Measurements from ENCODE around the gene RAI2. TPM values are rescaled to one million over a fixed set of nuclear protein-coding genes. Genes with fewer than 3 reads are reported as not detected.

The RAI2 gene
- polyA plus RNA-seq, 4 donors: 6.5 to 11.2 (median 9.0) TPM; not detected in 1

DNA sequence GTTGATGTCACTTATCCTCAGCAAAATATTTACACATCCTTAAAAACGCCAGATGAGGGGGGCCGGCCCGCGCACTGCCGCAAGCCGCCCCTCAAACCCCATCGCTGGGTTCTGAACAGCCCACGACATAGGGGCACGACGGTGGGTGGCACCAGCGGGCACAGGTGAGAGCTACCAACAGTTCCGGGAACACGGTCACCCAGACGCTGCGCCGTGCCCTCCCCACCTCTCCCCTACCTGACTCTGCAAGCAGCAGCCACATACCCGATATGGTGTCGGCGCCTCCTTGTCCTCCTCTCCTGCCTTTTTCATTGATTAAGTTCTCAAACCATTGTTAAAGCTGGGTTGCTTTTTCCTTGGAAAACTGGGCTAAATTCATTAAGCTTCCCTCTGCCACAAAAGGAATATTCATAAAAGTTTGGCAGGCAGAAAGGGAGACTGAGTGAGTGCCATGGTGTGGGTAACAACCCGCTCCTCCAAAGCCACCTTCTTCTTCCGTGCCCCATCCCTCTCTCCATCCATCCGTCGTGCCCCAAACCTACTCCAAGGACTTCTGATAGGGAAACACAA, 1.4 kb downstream of the RAI2 start:
- DNase-seq (peak in 1 of 2 donors; percentile 18), FAIRE-seq (no peak)
- WGBS, 3 donors: 1 to 46% (median 13%) methylated on average over 22 to 23 of the region's 23 CpGs
- Histone ChIP-seq H3K9me3 (ENCODE audit: control insufficient read depth in 2 of 2, insufficient read depth in 1 of 2, low read depth in 1 of 2, low read length in 1 of 2) (no peaks in the 10 kb centered on the region), H3K27me3 (ENCODE audit: control insufficient read depth in 3 of 3, insufficient read depth in 3 of 3, low read length in 3 of 3) (peaks cover 0 to 18% (median 7%) of the 10 kb centered on the region in 3 donors), H3K27ac (ENCODE audit: low read depth in 1 of 3, low read length in 2 of 3) (peak overlapping the region in 1 of 3 donors; percentile 74), H3K4me1 (ENCODE audit: control insufficient read depth in 3 of 3, insufficient read depth in 2 of 3, low read depth in 1 of 3, low read length in 2 of 3) (no peaks in the 10 kb centered on the region), H3K36me3 (ENCODE audit: control insufficient read depth in 3 of 3, insufficient read depth in 2 of 3, low read depth in 1 of 3, low read length in 3 of 3) (no peaks in the 10 kb centered on the region), H3K4me3 (ENCODE audit: low read depth in 1 of 3, low read length in 3 of 3) (peak overlapping the region; percentile 7 to 43 (median 40))

DNA sequence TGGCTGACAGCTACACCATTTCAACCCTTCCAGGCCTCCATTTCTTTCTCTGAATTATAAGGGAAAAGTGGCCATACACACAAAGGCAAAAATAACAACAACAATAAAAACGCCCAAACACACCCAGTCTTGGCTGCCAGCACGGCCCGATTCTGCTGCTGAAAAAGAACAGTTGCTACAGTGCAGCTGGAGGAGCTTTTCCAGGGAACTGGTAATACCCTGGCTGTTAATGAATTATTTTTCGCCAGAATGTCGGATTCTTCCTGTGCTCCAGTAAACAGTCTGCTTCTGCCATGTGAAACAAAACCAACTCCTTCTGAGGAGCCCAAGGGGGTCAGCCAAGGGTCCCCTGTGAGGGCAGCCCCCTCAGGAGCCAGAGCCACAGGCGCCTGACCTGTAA, 6.6 kb downstream of the RAI2 start:
- H3K9me3 ChIP-seq (ENCODE audit: control insufficient read depth in 2 of 2, insufficient read depth in 1 of 2, low read depth in 1 of 2, low read length in 1 of 2): no peaks in the 10 kb centered on the region
- FAIRE-seq (no peak), DNase-seq (no peak)
- no peak overlapping the region for H3K27ac ChIP-seq (ENCODE audit: low read depth in 1 of 3, low read length in 2 of 3)
- WGBS, 3 donors: 37 to 46% (median 41%) methylated on average over 6 of the region's 6 CpGs
- no peak overlapping the region for H3K4me3 ChIP-seq (ENCODE audit: low read depth in 1 of 3, low read length in 3 of 3)
- H3K4me1 ChIP-seq (ENCODE audit: control insufficient read depth in 3 of 3, insufficient read depth in 2 of 3, low read depth in 1 of 3, low read length in 2 of 3): no peaks in the 10 kb centered on the region
- H3K36me3 ChIP-seq (ENCODE audit: control insufficient read depth in 3 of 3, insufficient read depth in 2 of 3, low read depth in 1 of 3, low read length in 3 of 3): no peaks in the 10 kb centered on the region
- peaks cover 0 to 11% (median 1%) of the 10 kb centered on the region in 3 donors for H3K27me3 ChIP-seq (ENCODE audit: control insufficient read depth in 3 of 3, insufficient read depth in 3 of 3, low read length in 3 of 3)

DNA sequence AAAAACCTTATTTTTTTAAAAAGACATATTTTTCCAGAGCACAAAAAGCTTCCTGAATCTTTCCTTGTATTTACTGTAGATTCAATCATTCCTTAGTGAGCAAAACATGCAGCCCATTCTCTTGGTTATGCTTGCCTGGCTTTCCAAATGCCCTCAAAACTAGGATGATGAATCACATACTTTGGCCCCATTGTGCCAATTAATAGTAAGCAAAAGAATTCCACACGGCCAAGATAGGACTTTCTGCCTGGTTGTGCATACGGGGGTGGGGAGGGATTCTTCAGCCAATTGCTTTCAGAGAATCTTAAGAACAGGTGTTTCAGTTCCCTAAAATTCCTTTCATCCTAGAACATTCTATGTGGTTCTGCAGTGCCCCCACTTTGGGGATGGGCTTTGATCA, 7.0 kb downstream of the RAI2 start:
- Histone ChIP-seq H3K36me3 (ENCODE audit: control insufficient read depth in 3 of 3, insufficient read depth in 2 of 3, low read depth in 1 of 3, low read length in 3 of 3) (no peaks in the 10 kb centered on the region), H3K4me3 (ENCODE audit: low read depth in 1 of 3, low read length in 3 of 3) (no peak overlapping the region), H3K4me1 (ENCODE audit: control insufficient read depth in 3 of 3, insufficient read depth in 2 of 3, low read depth in 1 of 3, low read length in 2 of 3) (no peaks in the 10 kb centered on the region), H3K27me3 (ENCODE audit: control insufficient read depth in 3 of 3, insufficient read depth in 3 of 3, low read length in 3 of 3) (peaks cover 0 to 6% (median 0%) of the 10 kb centered on the region in 3 donors), H3K9me3 (ENCODE audit: control insufficient read depth in 2 of 2, insufficient read depth in 1 of 2, low read depth in 1 of 2, low read length in 1 of 2) (no peaks in the 10 kb centered on the region), H3K27ac (ENCODE audit: low read depth in 1 of 3, low read length in 2 of 3) (no peak overlapping the region)
- FAIRE-seq: no peak
- 14 to 38% (median 35%) methylated on average over 2 of the region's 2 CpGs for WGBS, 3 donors
- DNase-seq: no peak

DNA sequence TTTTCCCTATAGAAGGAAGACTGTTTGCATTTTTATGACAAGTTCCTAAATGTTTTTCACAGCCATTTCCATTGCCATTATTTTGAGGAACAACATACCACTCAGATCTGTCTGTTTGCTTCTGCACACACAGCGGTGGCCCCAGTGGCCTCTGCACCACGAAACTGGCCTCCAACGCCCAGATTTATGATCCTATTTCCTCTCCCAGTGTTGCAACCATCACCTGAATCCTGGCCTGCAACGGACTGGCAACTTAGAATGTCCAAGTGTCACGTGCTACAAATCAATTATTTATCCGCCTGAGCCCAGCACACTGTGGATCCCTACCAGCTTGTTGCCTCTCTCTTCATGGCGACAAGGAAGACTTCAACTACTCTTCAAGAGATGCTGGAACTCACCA, 9.2 kb downstream of the RAI2 start:
- H3K27me3 ChIP-seq (ENCODE audit: control insufficient read depth in 3 of 3, insufficient read depth in 3 of 3, low read length in 3 of 3): no peaks in the 10 kb centered on the region
- no peaks in the 10 kb centered on the region for H3K9me3 ChIP-seq (ENCODE audit: control insufficient read depth in 2 of 2, insufficient read depth in 1 of 2, low read depth in 1 of 2, low read length in 1 of 2)
- WGBS, 3 donors: 25 to 37% (median 37%) methylated on average over 7 of the region's 7 CpGs
- H3K36me3 ChIP-seq (ENCODE audit: control insufficient read depth in 3 of 3, insufficient read depth in 2 of 3, low read depth in 1 of 3, low read length in 3 of 3): no peaks in the 10 kb centered on the region
- DNase-seq (peak; percentile 20 to 32), FAIRE-seq (no peak)
- no peaks in the 10 kb centered on the region for H3K4me1 ChIP-seq (ENCODE audit: control insufficient read depth in 3 of 3, insufficient read depth in 2 of 3, low read depth in 1 of 3, low read length in 2 of 3)
- H3K4me3 ChIP-seq (ENCODE audit: low read depth in 1 of 3, low read length in 3 of 3): no peak overlapping the region
- no peak overlapping the region for H3K27ac ChIP-seq (ENCODE audit: low read depth in 1 of 3, low read length in 2 of 3)

DNA sequence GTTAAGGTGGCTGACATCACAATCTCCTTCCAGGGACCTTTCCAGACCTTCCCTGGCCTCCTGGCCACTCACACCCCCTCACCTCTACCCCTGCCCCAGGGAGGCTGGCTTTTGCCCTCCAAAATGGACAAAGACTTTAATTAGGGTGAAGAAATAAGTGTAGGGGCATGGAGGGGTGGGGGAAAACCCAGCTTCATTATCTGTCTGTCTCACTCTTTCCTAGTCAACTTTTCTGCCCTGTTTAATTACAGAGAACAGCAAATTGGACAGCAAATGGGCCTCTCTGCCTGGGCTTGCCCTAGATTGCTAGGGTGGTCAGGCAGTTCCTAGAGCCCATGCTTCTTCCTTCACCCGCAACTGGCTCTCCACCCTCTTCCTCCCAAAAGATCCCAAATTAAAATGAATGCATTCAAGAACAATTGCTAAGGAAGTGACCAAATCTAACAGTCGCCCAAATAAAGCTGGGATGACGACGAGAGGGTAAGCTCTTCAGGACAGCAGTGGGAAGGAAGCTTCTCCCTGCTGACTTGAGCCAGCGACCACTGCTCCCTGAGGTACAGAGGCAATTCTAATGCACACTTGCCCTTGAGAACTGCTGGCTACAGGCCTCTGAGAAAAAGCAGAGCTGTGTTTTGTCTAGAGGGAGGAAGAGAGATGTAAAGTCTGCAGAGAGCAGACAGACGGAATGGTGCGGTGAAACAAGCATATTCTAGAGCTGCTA, 12.4 kb downstream of the RAI2 start:
- Histone ChIP-seq H3K36me3 (ENCODE audit: control insufficient read depth in 3 of 3, insufficient read depth in 2 of 3, low read depth in 1 of 3, low read length in 3 of 3) (no peaks in the 10 kb centered on the region), H3K27ac (ENCODE audit: low read depth in 1 of 3, low read length in 2 of 3) (no peak overlapping the region), H3K4me3 (ENCODE audit: low read depth in 1 of 3, low read length in 3 of 3) (no peak overlapping the region), H3K9me3 (ENCODE audit: control insufficient read depth in 2 of 2, insufficient read depth in 1 of 2, low read depth in 1 of 2, low read length in 1 of 2) (no peaks in the 10 kb centered on the region), H3K27me3 (ENCODE audit: control insufficient read depth in 3 of 3, insufficient read depth in 3 of 3, low read length in 3 of 3) (no peaks in the 10 kb centered on the region), H3K4me1 (ENCODE audit: control insufficient read depth in 3 of 3, insufficient read depth in 2 of 3, low read depth in 1 of 3, low read length in 2 of 3) (no peaks in the 10 kb centered on the region)
- FAIRE-seq (no peak), DNase-seq (no peak)
- 64 to 88% (median 75%) methylated on average over 7 of the region's 7 CpGs for WGBS, 3 donors

DNA sequence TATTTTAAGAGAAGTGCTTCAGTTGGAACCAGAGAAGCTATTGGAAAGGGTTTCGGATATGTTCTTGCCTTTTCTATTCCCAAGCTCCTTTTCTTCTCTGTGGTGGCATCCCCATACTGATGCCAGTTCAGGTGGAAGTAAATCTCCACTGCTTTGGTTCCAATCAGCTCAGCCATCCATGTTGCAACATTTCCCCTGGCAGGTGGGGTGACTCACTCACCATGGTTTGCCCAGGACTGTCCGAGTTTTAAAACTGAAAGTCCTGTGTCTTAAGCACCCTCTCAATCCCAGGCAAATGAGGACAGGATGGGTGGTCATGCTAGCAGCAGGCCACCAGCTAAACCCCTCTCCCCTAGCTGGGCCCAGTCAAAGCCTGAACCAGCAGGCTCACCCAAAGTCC, 15.1 kb downstream of the RAI2 start:
- Histone ChIP-seq H3K9me3 (ENCODE audit: control insufficient read depth in 2 of 2, insufficient read depth in 1 of 2, low read depth in 1 of 2, low read length in 1 of 2) (no peaks in the 10 kb centered on the region), H3K4me1 (ENCODE audit: control insufficient read depth in 3 of 3, insufficient read depth in 2 of 3, low read depth in 1 of 3, low read length in 2 of 3) (no peaks in the 10 kb centered on the region), H3K36me3 (ENCODE audit: control insufficient read depth in 3 of 3, insufficient read depth in 2 of 3, low read depth in 1 of 3, low read length in 3 of 3) (no peaks in the 10 kb centered on the region), H3K27me3 (ENCODE audit: control insufficient read depth in 3 of 3, insufficient read depth in 3 of 3, low read length in 3 of 3) (no peaks in the 10 kb centered on the region), H3K4me3 (ENCODE audit: low read depth in 1 of 3, low read length in 3 of 3) (no peak overlapping the region), H3K27ac (ENCODE audit: low read depth in 1 of 3, low read length in 2 of 3) (no peak overlapping the region)
- no peak for FAIRE-seq
- 46 to 49% (median 48%) methylated on average over 2 of the region's 2 CpGs for WGBS, 3 donors
- no peak for DNase-seq

DNA sequence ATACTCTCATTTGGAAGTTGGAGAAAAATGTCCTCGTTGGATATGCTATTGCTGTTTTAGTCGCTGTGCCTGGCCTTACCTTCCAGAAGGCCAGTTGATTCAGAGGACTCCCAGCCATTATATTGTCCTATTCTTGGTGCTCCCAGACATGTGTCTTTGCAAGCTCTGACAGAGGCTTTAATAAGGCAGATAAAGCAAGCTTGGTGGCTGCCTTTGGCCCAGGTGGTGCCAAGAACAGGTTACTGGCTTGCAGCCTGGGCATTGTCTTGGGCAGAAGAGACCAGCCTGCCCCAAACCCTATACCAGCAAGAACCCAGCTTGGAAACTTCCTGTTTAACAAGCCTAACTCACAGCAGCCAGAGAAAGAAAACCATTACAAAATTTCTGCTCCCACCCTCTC, 16.9 kb downstream of the RAI2 start:
- Histone ChIP-seq H3K9me3 (ENCODE audit: control insufficient read depth in 2 of 2, insufficient read depth in 1 of 2, low read depth in 1 of 2, low read length in 1 of 2) (no peaks in the 10 kb centered on the region), H3K4me1 (ENCODE audit: control insufficient read depth in 3 of 3, insufficient read depth in 2 of 3, low read depth in 1 of 3, low read length in 2 of 3) (no peaks in the 10 kb centered on the region), H3K27ac (ENCODE audit: low read depth in 1 of 3, low read length in 2 of 3) (no peak overlapping the region), H3K4me3 (ENCODE audit: low read depth in 1 of 3, low read length in 3 of 3) (no peak overlapping the region), H3K27me3 (ENCODE audit: control insufficient read depth in 3 of 3, insufficient read depth in 3 of 3, low read length in 3 of 3) (peaks cover 0 to under 1% (median 0%) of the 10 kb centered on the region in 3 donors), H3K36me3 (ENCODE audit: control insufficient read depth in 3 of 3, insufficient read depth in 2 of 3, low read depth in 1 of 3, low read length in 3 of 3) (no peaks in the 10 kb centered on the region)
- DNase-seq (no peak), FAIRE-seq (no peak)
- WGBS, 3 donors: 45 to 74% (median 49%) methylated on average over 2 of the region's 2 CpGs

DNA sequence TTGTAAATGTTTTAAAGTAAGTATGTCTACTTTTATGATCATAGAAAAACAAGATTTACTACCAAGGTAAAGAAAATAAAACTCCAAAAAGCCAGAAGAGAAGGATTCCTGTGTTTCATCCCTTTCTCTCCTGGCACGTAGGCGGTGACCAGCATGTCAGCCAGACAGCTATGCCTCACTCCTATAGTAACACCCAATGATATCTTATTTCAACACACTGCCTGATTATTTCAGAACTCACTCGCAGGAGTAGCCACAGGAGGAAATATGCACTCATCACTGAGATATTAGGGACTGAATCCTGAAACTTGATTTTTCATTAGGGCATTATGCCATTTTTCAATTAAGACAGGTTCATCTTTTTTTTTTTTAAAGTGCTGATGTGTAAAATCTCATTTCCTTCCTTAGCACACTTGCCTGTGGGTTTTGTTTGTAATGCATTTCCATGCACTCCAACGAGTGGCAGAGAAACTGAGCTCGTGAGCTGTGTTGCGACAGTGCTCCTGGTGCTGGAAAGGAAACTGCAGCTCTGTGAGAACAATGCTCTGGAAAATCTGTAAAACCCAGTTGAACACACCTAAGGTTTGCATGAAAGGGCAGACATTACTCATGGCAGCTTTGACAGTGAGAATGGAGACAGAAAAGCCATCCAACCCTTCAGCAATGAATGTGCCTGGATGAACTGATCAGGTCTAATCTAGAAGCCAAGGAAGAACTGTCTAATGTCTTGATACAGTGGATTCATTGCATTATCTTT, 18.2 kb downstream of the RAI2 start:
- 58 to 76% (median 61%) methylated on average over 6 of the region's 6 CpGs for WGBS, 3 donors
- no peak overlapping the region for H3K27ac ChIP-seq (ENCODE audit: low read depth in 1 of 3, low read length in 2 of 3)

More for the DNA sequence above, 18.2 kb downstream of the RAI2 start:
- H3K27me3 ChIP-seq (ENCODE audit: control insufficient read depth in 3 of 3, insufficient read depth in 3 of 3, low read length in 3 of 3): peaks cover 0 to 4% (median 0%) of the 10 kb centered on the region in 3 donors
- DNase-seq (no peak), FAIRE-seq (no peak)
- H3K4me3 ChIP-seq (ENCODE audit: low read depth in 1 of 3, low read length in 3 of 3): no peak overlapping the region
- H3K4me1 ChIP-seq (ENCODE audit: control insufficient read depth in 3 of 3, insufficient read depth in 2 of 3, low read depth in 1 of 3, low read length in 2 of 3): no peaks in the 10 kb centered on the region
- no peaks in the 10 kb centered on the region for H3K9me3 ChIP-seq (ENCODE audit: control insufficient read depth in 2 of 2, insufficient read depth in 1 of 2, low read depth in 1 of 2, low read length in 1 of 2)
- no peaks in the 10 kb centered on the region for H3K36me3 ChIP-seq (ENCODE audit: control insufficient read depth in 3 of 3, insufficient read depth in 2 of 3, low read depth in 1 of 3, low read length in 3 of 3)
